Transverse colon (tissue), 3 donors: ENCODE data around the gene UCN3.

ENCODE experiments used
- CTCF ChIP-seq, 5 experiments: fragments of 200-600 bp in 3 of 5; fragments of 450-650 bp in 2 of 5; sonication (generic) in 3 of 5; IDR thresholded peaks; 1 replicate in 2 of 5; 2 replicates in 3 of 5; pipeline ENCODE4 v1.5.1; 2016 to 2017; ENCODE audit warnings: antibody characterized with exemption in 5 of 5, inconsistent platforms in 3 of 5, mild to moderate bottlenecking in 2 of 5, moderate library complexity in 1 of 5
- POLR2A ChIP-seq: fragments of 450-650 bp; IDR thresholded peaks from one replicate; pipeline ENCODE4 v1.6.1; 2016; ENCODE audit warnings: antibody characterized with exemption, mild to moderate bottlenecking, moderate library complexity

- TF ChIP-seq POLR2A (peak; percentile 58), CTCF (IDR thresholded peaks at IDR 0.05) (no peak)
Observed at GRCh38 chr10:5412277-5412941, 47.6 kb downstream of the UCN3 start, which contains the start of gene NET1.
